MG63 (cell line): ENCODE data around the gene IGLL5. TPM values are rescaled to one million over a fixed set of nuclear protein-coding genes. Genes with fewer than 3 reads are reported as not detected.
A peak's percentile ranks its signal among the peaks of the same experiment; 100 is the strongest.

Experiments used
- DNase-seq: peaks from one replicate; pipeline ENCODE4 v3.0.0-alpha.2; 2020
- H3K27me3 ChIP-seq: fragments of 250-450 bp; sonication (Bioruptor Pico); 2 replicates; pipeline ENCODE4 v1.5.1; 2020; ENCODE audit warnings: mild to moderate bottlenecking, moderate library complexity
- H3K36me3 ChIP-seq: fragments of 250-450 bp; sonication (Bioruptor Pico); 2 replicates; pipeline ENCODE4 v1.5.1; 2020; ENCODE audit warnings: mild to moderate bottlenecking, moderate library complexity
- H3K4me3 ChIP-seq: fragments of 250-450 bp; sonication (Bioruptor Pico); 2 replicates; pipeline ENCODE4 v1.5.1; 2020; ENCODE audit warnings: mild to moderate bottlenecking, moderate library complexity
- H3K9me3 ChIP-seq: fragments of 250-450 bp; sonication (Bioruptor Pico); 2 replicates; pipeline ENCODE4 v1.5.1; 2020; ENCODE audit warnings: mild to moderate bottlenecking, moderate library complexity
- total RNA-seq: library from RNA; depleted of rRNA; stranded (reverse); fragments of >200 nt; shearing (Covaris generic); gene quantifications from 2 replicates; pipeline ENCODE4 v1.2.3, GENCODE V29; 2014; ENCODE audit warnings: low replicate concordance; rRNA removed

IGLL5 gene
- total RNA-seq, result not detected in 2 replicates

DNA sequence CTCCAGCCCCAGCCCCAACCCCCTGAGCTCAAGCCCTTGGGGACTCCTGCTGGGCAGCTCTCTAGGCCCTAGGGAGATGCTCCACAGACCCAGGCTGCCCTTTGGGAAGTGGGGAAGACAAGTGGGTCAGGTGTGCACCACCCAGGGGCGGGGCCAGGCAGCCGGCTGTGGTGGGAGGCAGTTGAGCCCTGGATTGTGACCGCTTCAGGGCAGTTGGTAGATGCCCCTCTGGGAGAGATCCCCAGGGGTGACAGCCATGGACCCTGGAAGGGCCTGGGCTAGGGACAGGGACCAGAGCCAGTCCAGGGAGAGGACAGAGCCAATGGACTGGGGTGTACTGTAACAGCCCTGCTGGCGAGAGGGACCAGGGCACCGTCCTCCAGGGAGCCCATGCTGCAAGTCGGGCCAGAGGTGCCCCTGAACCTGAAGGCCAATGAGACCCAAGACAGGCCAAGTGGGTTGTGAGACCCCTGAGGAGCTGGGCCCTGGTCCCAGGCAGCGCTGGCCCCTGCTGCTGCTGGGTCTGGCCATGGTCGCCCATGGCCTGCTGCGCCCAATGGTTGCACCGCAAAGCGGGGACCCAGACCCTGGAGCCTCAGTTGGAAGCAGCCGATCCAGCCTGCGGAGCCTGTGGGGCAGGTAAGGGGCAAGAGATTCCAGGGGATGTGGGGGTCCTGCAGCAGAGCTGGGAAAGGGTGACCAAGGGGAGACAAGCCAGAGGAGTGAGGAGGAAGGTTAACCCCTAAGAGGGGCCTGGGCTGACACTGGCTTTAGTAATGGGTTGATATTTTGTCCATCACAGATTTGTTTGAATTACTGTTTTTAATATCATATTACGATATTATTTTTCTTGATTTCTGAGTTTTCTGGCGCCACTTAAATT lies at the start of gene IGLL5:
Gene IGLL5, plus strand, starts transcription at position 196 of the 883 bp plus-strand sequence. Its CDS starts 238 bp downstream, at position 434.
- H3K36me3 ChIP-seq, result no peaks in the 10 kb centered on the region
- no peak for DNase-seq
- H3K27me3 ChIP-seq, result peaks cover 20% of the 10 kb centered on the region; the same call in 1 of the 2 replicates
- H3K4me3 ChIP-seq, result no peak within 1 kb of the TSS
- H3K9me3 ChIP-seq, result no peaks in the 10 kb centered on the region

GRCh38 chr22:22838148-22838786 lies 49.3 kb upstream of the IGLL5 start:
- Histone ChIP-seq H3K27me3 (peaks cover 10% of the 10 kb centered on the region), H3K4me3 (no peak overlapping the region)

GRCh38 chr22:22839570-22840314 lies 47.9 kb upstream of the IGLL5 start:
- Histone ChIP-seq H3K4me3 (no peak overlapping the region), H3K9me3 (no peaks in the 10 kb centered on the region; the same call in 1 of the 2 replicates), H3K36me3 (no peaks in the 10 kb centered on the region), H3K27me3 (peaks cover 10% of the 10 kb centered on the region)
- no peak for DNase-seq

More at GRCh38 chr22:22838148-22838786, 49.3 kb upstream of the IGLL5 start:
- no peaks in the 10 kb centered on the region for H3K9me3 ChIP-seq
- no peak for DNase-seq
- no peaks in the 10 kb centered on the region for H3K36me3 ChIP-seq

DNA sequence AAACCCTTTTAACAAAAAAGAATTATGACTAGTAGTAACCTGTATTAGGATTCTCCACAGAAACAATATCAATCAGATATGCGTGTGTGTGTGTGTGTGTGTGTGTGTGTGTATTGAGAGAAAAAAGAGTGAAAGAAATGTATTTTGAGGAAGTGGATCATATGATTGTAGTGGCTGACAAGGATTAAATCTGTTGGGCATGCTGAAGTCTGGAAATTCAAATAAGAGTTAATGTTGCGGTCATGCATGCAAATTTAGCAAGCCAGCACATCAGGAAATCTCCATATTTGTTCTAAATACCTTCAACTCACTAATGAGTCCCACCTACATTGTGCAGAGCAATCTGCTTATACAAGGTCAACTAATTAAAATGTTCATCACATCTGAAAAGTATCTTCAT lies 46.8 kb upstream of the IGLL5 start:
- H3K36me3 ChIP-seq, result no peaks in the 10 kb centered on the region
- H3K4me3 ChIP-seq, result no peak overlapping the region
- DNase-seq, result no peak
- H3K27me3 ChIP-seq, result peaks cover 12% of the 10 kb centered on the region
- H3K9me3 ChIP-seq, result no peaks in the 10 kb centered on the region; the same call in 1 of the 2 replicates

- no peak for DNase-seq
- no peak overlapping the region for H3K4me3 ChIP-seq
- no peaks in the 10 kb centered on the region for H3K36me3 ChIP-seq
- peaks cover 13% of the 10 kb centered on the region for H3K27me3 ChIP-seq
- no peaks in the 10 kb centered on the region; the same call in 1 of the 2 replicates for H3K9me3 ChIP-seq
Measured at GRCh38 chr22:22841598-22841997, 46.0 kb upstream of the IGLL5 start.

DNA sequence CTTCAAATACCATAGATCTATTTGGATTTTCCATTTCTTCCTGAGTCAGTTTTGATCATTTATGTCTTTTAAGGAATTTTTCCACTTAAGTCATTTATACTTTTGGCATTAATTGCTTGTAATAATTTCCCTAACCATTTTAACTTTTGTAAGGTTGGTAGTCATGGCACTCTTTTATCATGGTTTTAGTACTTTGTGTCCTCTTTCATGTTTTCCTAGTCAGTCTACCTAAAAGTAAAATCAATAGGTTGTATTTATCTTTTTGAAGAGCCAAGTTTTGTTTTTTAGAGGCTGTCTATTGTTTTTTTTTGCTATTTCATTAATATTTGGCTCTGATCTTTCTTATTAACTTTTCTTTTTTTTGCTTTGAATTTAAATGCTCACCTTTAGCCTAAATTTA lies 45.5 kb upstream of the IGLL5 start:
- Histone ChIP-seq H3K9me3 (no peaks in the 10 kb centered on the region; the same call in 1 of the 2 replicates), H3K4me3 (no peak overlapping the region), H3K36me3 (no peaks in the 10 kb centered on the region), H3K27me3 (peaks cover 16% of the 10 kb centered on the region)
- DNase-seq, result no peak

- no peak overlapping the region for H3K4me3 ChIP-seq
- H3K9me3 ChIP-seq, result no peaks in the 10 kb centered on the region; the same call in 1 of the 2 replicates
- no peaks in the 10 kb centered on the region for H3K36me3 ChIP-seq
- peaks cover 27% of the 10 kb centered on the region for H3K27me3 ChIP-seq
- no peak for DNase-seq
Measured at GRCh38 chr22:22843848-22844247, 43.8 kb upstream of the IGLL5 start.

GRCh38 chr22:22847241-22847640 lies 40.4 kb upstream of the IGLL5 start:
- Histone ChIP-seq H3K36me3 (no peaks in the 10 kb centered on the region), H3K27me3 (peaks cover 18% of the 10 kb centered on the region), H3K9me3 (no peaks in the 10 kb centered on the region; the same call in 1 of the 2 replicates), H3K4me3 (no peak overlapping the region)
- no peak for DNase-seq

GRCh38 chr22:22848364-22848866 lies 39.2 kb upstream of the IGLL5 start:
- H3K27me3 ChIP-seq, result peaks cover 21% of the 10 kb centered on the region
- peak; percentile 34 for DNase-seq
- no peaks in the 10 kb centered on the region; the same call in 1 of the 2 replicates for H3K9me3 ChIP-seq
- no peak overlapping the region for H3K4me3 ChIP-seq
- no peaks in the 10 kb centered on the region for H3K36me3 ChIP-seq

DNA sequence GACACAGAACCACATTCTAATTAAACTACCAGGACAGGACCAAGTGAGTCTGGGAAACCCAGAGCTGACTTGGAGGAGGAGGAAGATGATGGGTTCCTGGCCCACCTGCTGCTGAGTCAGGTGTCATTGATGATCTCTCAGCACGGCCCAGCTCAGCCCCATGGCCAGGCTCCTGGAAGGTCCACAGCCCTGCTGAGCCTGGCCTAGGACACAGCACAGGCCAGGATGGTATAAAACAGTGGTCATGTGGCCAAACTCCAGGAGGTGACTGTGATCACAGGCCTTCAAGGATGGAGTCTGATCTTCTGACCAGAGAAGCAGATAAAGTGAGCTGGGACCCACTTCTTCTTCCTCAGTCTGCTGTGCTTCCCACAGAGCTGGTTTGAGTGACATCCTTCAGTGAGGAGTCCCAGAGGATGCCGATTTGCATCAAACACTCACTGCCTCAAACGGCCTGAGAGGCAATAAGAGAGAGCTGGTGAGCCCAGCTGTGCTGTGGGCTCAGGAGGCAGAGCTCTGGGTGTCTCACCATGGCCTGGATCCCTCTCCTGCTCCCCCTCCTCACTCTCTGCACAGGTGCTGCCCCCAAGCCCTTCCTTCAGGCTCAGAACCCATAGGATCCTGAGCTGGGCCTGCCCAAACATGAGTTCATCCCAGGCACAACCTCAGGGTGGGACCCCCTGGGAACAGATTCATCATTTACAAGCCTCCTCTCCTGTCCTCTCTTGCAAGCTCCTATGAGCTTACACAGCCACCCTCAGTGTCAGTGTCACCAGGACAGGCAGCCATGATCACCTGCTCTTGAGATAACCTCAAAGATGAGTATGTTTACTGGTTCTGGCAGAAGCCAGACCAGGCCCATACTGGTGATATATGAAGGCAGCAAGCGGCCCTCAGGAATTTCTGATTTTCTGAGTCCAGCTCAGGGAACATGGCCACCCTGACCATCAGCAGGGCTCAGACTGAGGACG lies 37.7 kb upstream of the IGLL5 start:
- DNase-seq, result no peak
- Histone ChIP-seq H3K36me3 (no peaks in the 10 kb centered on the region), H3K4me3 (no peak overlapping the region), H3K9me3 (no peaks in the 10 kb centered on the region), H3K27me3 (peaks cover 26% of the 10 kb centered on the region)

DNA sequence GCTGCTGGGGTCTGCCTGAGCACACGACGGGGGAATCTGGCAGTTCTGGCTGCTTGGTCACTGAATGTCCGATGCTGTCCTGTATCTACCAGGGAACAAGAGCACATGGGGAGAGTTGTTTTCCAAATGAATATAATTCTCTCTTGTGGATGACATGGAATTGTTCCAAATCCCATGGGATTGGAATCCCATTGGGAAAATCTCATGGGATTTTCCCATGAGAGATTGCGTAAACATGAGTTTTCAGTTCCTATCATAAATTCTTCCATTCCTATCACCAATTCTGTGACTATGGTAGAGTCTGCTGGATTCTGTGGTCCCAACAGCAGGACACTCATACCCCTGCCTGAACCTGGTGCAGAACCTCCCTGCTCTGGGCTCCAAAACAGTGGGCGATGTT lies 35.6 kb upstream of the IGLL5 start:
- peaks cover 22% of the 10 kb centered on the region for H3K27me3 ChIP-seq
- no peaks in the 10 kb centered on the region for H3K36me3 ChIP-seq
- DNase-seq, result no peak
- no peak overlapping the region for H3K4me3 ChIP-seq
- no peaks in the 10 kb centered on the region for H3K9me3 ChIP-seq

GRCh38 chr22:22853713-22854112 lies 33.9 kb upstream of the IGLL5 start:
- Histone ChIP-seq H3K4me3 (no peak overlapping the region), H3K27me3 (peaks cover 10% of the 10 kb centered on the region; the same call in 1 of the 2 replicates), H3K36me3 (no peaks in the 10 kb centered on the region), H3K9me3 (no peaks in the 10 kb centered on the region)
- DNase-seq, result no peak

DNA sequence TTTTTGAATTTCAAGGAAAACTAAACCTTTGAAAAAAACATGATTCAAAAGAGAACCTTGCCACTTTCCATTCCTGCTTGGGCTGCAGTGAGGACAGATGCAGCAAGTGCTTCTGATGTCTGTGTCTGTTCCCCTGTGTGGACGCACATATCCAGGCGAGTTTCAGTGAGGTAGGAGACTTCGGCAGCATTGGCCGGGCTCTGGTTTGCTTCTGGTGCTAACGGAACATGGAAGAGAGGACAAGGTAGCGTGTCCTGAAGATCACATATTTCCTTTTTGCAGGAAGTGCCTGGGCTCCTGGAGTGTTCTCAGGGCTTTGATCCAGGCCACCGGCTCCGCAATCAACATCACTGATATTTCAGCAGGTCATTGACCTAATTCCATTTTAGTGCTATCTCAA lies 33.1 kb upstream of the IGLL5 start:
- Histone ChIP-seq H3K27me3 (peaks cover 15% of the 10 kb centered on the region), H3K9me3 (no peaks in the 10 kb centered on the region), H3K4me3 (no peak overlapping the region), H3K36me3 (no peaks in the 10 kb centered on the region)
- no peak for DNase-seq

GRCh38 chr22:22855085-22855484 lies 32.5 kb upstream of the IGLL5 start:
- peaks cover 19% of the 10 kb centered on the region for H3K27me3 ChIP-seq
- no peak for DNase-seq

DNA sequence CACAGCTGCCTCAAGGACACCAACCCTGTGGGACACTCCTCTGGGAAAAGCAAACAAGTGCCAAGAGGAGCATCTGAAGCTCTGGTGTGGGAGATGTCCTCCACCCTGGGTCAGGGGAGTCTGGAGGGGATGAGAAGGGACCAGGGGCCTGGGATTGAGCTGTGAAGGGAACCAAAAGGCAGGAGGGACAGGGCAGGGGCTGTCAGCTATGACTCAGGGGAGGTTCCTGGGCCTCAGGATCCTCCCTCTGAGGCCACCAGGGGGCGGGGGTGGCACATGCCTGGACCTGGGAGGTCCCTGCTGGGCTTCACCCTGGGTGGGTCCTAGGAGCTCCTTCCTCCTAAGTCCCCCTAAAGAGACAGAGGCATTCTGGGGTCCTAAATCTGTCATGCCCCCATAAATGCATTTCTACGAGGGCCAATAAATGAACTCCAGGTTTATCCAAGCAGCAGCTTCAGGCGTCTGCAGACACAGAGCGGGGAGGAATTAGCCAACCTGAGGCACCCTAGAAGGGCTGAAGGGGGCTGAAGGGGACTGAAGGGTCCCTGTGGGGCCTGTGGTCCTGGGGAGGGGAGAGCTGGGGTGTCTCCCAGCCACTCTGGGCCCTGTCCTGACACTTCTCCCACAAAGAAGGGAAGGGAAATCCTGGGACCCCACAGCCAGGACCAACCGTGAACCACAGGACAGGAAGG lies 31.9 kb upstream of the IGLL5 start:
- Histone ChIP-seq H3K9me3 (no peaks in the 10 kb centered on the region), H3K36me3 (no peaks in the 10 kb centered on the region), H3K4me3 (no peak overlapping the region), H3K27me3 (peaks cover 26% of the 10 kb centered on the region)
- DNase-seq, result peak; percentile 15

More at GRCh38 chr22:22855085-22855484, 32.5 kb upstream of the IGLL5 start:
- no peak overlapping the region for H3K4me3 ChIP-seq
- H3K36me3 ChIP-seq, result no peaks in the 10 kb centered on the region
- no peaks in the 10 kb centered on the region for H3K9me3 ChIP-seq
